Measurements from ENCODE around the gene NOS3.

The NOS3 gene

DNA sequence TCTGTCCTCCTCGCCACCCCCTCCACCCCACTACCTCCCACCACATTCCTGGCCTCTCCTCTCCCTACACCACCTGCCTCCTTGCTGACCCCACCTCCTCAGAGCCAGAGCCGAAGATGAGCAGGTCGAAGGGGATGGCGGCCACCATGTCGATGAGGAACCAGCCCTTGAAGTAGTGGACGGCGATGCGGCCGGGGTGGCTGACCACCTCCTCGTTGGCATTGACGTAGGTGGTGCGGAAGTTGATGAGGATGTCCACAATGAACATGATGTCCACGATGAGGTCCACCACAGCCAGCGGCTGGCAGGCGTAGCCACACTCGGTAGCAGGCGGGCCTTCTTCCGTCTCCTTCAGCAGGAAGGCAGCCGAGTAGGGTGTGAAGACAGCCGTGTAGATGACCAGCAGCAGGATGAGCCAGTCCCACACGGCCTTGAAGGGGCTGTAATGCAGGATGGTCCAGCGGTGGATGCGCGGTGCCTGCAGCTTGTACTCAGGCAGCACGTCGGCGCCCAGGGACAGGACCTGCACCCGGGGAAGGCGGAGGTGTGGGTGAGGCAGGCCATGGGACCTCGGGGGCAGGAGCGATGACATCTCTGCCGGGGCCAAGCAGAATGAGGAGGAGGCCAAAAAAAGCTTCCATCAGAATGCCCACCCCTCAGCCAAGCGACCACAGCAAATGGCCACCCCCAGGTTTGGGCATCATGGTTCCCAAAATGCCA lies 38.3 kb upstream of the NOS3 start:
- DNase-seq = no peak

DNA sequence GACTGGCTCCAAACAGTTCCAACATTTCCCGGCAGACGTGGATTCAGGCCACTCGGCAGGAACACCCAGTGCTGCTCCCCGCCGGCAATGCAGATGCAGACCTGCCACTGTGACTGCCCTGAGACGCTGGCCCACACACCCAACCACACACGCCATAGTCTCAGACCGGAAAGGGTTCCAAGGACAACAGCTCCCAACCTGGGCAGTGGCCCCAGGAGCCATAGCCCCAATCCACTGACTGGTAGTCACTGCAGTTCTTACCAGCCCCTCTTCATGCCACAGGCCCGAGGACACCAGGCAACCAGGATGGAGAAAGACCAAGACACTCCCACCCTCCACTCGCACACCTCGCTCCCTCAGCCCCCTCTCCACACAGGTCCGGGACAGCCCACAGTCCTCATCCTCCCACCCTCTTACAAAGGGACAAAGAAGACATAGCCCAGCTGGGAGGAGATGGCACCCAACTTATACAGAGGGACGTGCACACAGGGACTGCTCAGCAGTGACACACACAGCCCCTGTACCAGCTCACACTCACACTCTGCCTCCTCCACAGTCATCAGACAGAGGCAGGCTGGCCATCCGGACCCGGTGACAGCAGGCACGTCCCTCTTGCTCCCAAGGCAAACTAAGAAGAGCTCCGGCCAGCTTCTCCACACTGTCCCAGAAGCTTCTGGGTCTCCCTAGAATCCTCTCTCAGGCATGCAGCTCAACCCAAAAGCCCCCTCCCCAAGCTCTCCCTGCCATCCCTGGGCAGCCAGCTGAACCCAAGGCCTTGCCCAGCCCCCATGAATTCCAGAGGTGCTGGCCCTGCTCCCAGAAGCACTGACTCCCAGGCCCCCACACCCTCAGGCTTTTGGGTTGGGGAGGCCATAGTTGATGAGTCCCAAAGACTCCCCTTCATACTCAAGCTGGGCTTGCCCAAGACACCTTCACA lies 37.5 kb upstream of the NOS3 start:
- DNase-seq = no peak

DNA sequence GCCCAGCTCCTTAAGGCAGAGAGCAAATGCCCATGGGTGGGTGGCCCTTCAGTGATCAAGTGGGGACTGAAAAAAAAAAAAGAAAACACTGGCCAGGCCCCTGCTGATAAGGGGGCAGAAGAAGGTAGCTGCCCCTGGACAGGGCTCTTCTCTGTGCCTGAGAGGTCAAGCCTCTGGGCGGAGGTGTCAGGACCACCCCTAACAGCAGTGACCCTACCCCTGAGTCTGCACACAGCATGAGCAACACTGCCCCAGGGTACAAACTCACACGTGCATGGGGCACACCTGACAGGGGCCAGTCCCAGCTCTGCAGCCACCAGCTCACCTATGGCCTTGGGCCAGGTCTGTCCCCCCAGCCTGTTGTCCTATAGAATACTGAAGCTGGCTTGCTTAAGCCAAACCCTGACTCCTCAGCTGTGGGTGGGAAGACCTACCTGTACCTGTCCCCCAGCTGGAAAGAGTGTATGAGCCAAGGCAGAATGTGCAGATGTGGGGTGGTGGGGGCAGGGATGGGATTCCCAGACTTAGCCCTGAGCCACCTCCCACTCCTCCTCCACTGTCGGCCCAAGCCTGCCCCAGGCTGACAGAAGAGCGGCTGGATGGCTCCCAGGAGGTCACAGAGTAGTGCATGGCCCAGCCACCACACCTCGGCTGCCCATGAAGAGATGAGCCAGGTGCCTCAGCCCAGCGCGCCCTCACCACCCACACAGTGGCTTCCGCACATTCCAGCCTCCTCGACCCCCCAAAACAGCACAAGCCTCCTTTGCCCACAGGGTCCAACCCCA lies 36.4 kb upstream of the NOS3 start:
- DNase-seq = no peak

GRCh38 chr7:150954986-150955518 lies 35.8 kb upstream of the NOS3 start:
- DNase-seq = no peak

DNA sequence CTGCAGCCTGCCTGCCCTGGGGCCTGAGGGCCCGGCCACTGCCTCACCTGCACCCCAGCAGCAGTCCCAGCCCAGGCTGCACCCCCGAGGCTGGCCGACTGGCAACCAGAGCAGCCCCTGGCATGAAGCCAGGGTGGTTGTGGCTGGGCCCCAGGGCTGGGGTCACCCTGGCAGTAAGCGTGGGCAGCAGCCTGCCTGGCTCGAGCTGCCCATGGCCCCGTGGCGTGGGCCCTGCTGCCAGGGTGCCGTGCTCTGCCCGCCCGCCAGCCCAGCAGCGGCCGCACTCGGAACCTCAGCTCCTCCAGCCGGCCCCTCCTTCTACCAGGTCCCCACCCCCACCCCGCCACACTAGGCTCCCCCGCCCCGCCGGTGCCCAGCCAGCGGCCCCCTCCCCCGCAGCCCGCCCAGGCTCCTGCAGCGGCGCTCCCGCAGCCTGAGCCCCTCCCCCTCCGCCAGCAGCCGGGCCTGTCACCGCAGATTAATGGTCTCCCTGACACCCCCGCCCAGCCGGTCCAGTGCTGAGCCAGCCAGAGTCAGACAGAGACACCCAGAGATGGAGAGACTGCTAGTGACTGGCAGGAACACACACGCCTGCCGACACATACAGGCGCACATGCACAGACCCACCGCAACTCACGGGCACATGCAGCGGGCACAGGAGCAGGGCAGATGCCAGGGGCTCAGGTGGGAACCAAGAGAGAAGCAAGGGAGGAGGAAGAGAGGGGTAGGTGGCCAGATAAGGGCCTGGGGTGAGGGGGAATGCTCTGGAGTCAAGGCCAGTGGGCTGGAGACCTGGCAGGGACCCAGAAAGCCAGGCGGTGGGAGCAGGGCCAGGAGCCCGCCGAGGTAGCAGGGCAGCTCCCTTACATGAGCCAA lies 35.1 kb upstream of the NOS3 start:
- no peak for DNase-seq

GRCh38 chr7:150956395-150957132 lies 34.3 kb upstream of the NOS3 start:
- DNase-seq = no peak

DNA sequence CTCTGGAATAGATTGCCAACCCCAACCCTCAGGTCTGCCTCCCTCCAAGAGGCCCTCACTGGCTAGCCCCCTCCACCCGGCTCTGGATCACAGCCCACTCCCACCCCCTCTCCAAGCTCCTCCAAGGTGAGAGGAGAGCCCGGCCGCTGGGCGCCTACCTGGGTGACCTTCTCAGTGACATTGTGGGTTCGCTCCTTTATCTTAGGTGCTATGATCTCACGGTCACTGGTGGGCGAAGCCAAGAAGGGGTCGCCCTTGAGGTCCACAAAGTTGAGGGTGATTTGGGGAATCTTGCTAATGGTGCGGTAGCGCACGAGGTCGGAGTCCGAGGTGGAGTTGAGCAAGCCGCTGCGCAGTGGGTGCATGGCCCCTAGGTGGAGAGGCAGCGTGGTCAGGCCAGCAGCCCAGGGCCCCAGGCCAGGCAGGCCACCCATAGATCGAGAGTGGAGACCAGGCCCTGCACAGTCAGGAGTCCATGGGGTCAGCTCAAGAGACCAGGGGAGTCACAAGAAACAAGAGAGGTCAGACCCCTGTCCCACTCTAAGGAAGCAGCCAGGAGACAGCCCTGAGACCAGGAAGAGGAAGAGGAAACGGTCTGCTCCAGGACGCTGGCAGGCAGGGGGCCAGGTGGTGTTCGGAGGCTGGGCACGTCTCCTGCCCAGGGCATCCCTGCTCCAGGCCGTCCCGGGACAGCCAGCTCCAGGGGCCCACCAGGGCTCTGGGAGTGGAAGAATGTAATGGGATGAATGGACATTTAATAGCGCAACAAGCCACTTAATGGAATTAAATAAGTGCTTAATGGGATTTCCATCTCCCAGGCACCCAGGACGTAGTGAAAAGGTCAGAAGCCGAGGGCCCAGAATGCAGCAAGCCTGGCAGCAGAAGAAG lies 33.4 kb upstream of the NOS3 start:
- no peak for DNase-seq

GRCh38 chr7:150958062-150958552 lies 32.7 kb upstream of the NOS3 start:
- no peak for DNase-seq

DNA sequence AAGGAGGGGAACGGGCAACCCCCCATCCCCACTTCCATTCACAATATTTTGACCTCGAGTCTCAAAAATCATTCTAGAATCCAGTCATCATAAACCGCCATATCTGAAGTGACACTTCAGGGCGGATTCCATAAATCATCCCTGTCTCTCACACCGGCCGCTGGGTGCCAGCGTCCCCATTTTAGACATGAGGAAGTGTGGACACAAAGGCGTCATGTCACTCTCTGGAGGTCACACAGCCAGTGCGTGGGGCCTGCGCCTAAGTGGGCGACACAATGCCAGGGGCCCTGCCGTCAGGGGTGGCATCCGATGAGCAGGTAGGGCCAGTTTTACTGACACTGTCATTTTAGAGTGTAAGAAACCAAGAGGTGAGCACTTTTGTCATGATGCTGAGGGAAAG lies 32.2 kb upstream of the NOS3 start:
- DNase-seq = no peak

DNA sequence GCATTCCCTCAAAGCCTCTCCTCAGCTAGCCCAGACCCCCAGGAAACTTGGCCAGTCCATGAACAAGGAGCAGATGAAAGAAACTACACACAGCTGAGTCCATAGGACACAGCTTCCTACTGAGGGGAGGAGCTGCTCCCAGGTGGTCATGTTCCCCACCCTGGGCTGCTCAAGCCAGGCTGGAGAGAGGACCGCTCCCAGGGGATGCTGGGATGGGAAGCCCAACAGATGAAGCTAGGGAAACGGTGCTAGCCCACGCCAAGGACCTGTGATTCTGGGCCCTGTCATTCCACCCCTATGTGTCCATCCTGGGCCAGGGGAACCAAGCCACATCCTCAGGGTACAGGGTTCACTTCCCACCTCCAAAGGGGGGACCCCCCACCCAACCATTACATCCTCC lies 31.7 kb upstream of the NOS3 start:
- no peak for DNase-seq

DNA sequence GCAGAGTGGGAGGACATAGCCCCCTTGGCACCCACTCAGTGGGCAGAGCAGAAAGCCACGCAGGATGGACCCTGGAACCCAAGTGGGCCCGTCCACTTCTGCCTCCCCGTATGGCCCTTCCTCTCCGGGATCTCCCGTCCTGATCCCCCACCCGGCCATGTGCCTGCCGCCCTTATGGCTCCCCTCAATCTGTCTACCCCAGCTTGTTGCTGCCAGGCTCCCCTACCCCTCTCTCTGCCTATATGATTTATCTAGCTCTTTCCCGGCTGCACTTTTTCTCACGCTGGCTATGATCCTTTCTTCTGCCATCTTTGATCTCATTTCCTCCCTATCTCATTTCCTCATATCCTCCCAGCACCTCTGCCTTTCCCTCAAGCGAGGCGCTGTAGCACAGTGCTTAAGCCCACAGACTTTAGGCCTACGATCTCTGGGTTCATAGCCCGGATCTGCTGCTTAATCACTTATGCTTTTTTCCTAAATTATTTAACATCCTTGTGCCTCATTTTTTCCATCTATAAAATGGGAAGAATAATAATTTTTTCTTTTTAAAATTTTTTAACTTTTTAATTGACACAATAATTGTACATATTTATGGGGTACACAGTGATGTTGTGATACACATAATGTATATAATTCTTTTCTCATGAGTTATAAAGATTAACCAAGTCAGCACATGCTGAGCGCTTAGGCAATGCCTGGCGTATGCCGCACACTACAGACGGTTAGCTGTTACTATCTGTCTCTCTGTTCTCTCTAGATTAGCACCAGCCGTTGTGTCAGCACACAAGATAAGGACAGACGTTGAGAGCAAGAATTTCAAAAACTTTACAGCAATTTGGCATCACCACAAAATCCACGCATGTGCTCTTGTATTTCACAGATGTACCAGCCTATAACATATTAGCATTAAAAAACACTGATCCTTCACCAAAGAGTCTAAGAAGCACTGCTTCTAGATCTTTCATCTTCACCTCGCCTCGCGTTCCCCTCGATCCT lies 30.8 kb upstream of the NOS3 start:
- no peak for DNase-seq

DNA sequence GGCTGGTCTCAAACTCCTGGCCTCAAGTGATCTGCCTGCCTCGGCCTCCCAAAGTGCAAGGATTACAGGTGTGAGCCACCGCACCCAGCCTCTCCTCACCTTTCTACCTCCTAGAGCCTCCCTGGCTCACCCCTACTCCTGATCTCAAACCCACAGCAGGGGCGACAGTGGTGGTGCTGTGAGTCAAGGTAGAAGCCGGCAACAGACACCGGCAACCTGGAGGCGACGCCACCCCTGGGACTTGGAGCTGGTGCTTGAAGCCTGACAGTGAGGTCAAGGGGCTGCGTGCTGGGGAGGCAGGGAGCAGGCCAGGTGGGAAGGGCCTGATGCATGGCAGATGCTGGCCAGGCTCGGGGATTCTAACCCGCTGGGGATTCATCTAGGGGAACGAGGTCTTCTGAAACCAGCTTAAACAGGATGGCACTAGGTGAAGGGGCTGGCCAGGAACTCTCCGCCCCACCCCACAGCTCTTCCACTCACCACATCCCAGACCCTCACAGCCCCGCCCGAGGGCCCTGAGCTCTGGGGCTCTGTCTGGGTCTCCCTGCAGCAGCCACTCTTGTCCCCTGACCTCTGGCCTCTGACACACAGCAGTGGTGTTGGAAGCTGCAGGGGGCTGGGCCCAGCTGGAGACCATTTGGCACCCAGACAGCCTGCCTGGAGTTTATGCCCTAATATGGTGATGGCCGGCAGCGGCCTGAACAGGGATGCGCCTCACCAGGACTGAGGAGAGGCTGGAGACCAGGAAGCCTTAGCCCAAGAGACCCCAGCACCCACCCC lies 29.1 kb upstream of the NOS3 start:
- DNase-seq = no peak

DNA sequence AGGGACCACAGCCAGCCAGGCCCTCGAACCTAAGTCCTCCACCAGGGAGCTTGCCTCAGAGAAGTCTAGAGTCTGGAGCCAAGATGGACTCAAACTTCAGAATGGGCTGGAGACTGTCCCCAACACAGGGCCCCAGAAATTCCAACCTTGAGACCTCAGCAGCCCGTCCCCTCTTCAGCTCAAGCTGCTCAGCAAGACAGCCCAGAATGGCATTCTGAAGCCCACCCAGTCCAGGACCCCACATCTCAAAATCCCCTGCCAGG lies 28.6 kb upstream of the NOS3 start:
- no peak for DNase-seq

DNA sequence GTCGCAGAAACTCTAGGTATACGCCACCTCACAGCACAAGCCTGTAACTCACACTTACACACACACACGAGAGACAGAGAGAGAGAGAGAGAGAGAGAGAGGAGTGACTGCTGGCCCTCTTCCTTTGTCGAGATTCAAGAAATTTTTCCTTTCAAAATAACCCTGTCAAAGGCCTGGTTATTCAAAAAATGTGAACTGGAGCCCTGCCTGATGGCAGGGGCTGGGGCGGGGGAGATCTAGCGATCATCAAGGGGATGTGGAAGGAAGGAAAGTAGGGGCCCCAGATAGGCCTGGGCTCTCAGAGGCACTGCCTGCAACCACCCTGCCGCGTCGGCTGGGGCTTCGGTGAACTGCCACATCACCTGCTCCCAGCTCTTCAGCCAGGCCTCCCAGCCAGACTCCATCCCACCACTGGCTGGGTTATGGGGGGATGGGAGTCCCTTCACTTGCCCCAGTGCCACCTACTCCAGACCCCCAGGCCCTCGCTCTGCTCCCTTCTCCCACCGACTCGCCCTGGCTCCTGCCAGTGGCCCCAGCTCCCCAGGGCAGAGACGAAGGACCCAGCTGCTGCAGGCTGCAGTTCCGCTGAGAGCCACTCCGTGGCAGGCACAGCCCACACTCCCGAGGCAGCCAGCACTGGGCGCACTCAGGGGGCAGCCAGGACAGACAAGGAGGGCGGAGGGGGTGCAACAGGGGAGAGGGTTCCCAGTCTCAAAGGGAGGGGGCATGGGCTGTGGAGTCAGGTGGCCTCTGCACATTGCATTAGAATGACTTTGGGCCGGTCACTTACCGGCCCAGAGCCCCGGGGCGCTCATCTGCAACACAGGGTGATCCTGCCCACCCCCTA lies 28.0 kb upstream of the NOS3 start:
- DNase-seq = peak; percentile 22

- DNase-seq = no peak
Measured at GRCh38 chr7:150963707-150964559, 26.9 kb upstream of the NOS3 start.

GRCh38 chr7:150964593-150965111 lies 26.2 kb upstream of the NOS3 start:
- DNase-seq = peak; percentile 18

Data from GDM1 (cell line).